ENCODE measurements around the gene KRTAP5-11.
"Not testable (repeated sequence)": the region's sequence is repeated elsewhere in the genome, so short reads cannot be mapped to it uniquely, and the experiment has no call there.

DNA sequence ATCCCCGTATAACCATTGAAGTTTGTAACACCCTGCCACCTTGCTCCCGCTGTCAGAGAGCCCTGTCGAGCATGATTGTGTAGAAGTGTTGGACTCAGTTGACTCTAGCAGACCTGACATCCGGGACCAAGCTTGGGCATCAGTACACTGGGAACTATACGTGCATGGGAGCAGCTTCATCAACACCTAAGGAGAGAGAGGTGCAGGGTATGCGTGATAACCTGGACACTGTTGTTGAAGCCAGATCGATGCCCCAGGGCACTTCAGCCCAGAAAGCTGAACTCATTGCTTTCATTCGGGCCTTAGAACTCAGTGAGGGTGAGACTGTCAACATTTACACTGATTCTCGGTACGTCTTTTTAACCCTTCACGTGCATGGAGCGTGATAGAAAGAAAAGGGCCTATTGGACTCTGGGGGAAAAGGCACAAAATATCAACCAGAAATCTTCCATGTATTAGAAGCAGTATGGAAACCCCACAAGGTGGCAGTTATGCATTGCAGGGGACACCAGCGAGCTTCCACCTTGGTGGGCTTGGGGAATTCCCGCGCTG lies 31.8 kb upstream of the KRTAP5-11 start:
- TF ChIP-seq CTCF, MYC (IDR thresholded peaks at IDR 0.05; ENCODE audit: low read depth, low read length): not testable (repeated sequence)
